Panc1 (cell line): ENCODE measurements around the gene WDR72.

Experiments used
- CTCF ChIP-seq: fragments of 450-650 bp; IDR thresholded peaks from 2 replicates; pipeline ENCODE4 v1.5.1; 2017; ENCODE audit warnings: mild to moderate bottlenecking
- POLR2AphosphoS5 ChIP-seq: IDR thresholded peaks from 2 replicates; pipeline ENCODE4 v1.6.1; 2012; ENCODE audit warnings: mild to moderate bottlenecking, low read depth, low read length, moderate library complexity
- TF ChIP-seq, protein P1 (sequence below), 2 experiments: IDR thresholded peaks; 2 replicates each; pipeline ENCODE4 v1.6.1; 2011 to 2012; ENCODE audit warnings: low read depth in 2 of 2, control low read depth in 1 of 2, low read length in 1 of 2, mild to moderate bottlenecking in 1 of 2, moderate library complexity in 1 of 2; ENCODE audit not compliant: insufficient read depth in 1 of 2

GRCh38 chr15:53786401-53786800, 26.9 kb upstream of the WDR72 start:
- TF ChIP-seq CTCF: no peak
- no peak for TF ChIP-seq POLR2AphosphoS5
- TF ChIP-seq, protein P1, sequence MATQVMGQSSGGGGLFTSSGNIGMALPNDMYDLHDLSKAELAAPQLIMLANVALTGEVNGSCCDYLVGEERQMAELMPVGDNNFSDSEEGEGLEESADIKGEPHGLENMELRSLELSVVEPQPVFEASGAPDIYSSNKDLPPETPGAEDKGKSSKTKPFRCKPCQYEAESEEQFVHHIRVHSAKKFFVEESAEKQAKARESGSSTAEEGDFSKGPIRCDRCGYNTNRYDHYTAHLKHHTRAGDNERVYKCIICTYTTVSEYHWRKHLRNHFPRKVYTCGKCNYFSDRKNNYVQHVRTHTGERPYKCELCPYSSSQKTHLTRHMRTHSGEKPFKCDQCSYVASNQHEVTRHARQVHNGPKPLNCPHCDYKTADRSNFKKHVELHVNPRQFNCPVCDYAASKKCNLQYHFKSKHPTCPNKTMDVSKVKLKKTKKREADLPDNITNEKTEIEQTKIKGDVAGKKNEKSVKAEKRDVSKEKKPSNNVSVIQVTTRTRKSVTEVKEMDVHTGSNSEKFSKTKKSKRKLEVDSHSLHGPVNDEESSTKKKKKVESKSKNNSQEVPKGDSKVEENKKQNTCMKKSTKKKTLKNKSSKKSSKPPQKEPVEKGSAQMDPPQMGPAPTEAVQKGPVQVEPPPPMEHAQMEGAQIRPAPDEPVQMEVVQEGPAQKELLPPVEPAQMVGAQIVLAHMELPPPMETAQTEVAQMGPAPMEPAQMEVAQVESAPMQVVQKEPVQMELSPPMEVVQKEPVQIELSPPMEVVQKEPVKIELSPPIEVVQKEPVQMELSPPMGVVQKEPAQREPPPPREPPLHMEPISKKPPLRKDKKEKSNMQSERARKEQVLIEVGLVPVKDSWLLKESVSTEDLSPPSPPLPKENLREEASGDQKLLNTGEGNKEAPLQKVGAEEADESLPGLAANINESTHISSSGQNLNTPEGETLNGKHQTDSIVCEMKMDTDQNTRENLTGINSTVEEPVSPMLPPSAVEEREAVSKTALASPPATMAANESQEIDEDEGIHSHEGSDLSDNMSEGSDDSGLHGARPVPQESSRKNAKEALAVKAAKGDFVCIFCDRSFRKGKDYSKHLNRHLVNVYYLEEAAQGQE (IDR thresholded peaks at IDR 0.05; ENCODE audit: insufficient read depth in 1 of 2, low read depth in 2 of 2, low read length in 1 of 2): no peak
